ENCODE measurements around the gene PHF21A. TPM values are rescaled to one million over a fixed set of nuclear protein-coding genes. Genes with fewer than 3 reads are reported as not detected.

The PHF21A gene
- total and polyA plus RNA-seq, 2 of the 13 experiments (the other 11 are each of a cell fraction or from before 2014, with no cell fraction given) = 4.1 to 34.6 TPM

DNA sequence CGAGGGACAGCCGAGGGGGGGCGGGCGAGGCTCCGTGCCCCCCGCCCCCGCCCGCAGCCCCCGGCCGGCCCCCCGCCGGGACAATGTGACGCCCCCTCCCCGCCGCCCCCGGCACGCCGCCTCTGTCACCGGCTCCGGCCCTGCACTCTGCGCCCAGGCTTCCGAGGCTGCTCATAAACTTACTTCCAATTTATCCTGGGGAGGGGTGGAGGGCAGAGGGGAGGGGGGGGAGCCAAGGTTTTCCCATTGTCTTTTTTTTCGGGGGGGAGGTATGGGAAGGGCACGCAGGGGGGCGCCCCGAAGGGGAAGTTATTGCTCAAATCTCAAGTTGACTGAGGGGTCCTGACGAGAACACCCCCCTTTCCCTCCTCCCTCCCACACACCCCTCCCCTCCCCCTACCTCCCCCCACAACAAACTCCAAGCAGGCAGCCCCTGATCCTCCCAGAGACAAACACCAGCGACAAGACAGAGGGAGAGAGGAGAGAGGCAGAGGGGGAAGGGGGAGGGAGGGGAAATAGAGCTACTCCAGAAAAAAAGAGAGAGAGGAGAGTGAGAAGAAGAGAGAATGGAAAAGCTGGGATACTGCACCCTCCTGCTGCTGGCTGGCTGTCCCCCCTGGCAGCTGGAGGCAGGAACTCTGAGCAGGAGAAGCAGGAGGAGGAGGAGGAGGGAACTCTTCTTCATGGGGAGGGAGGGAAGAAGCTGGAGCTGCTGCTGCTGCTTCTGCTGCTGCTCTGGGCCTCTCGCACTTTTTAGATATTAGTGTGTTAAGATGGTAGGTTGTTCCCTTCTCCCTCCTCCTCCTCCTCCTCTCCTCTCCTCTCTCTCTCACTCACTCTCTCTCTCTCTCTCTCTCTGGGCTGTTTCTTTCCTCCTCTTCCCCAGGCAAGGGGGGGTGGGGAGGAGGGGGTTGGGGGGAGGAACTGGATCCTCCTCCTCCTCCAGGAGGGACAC lies 631 bp downstream of the PHF21A start (continued):
- no peak for TF ChIP-seq ZBTB39 (CRISPR knock-in tag; IDR thresholded peaks at IDR 0.05)
- TF ChIP-seq SAP130 (CRISPR knock-in tag; IDR thresholded peaks at IDR 0.05; ENCODE audit: low read depth) = 0 out of 2 replicates have a peak, but pooled peaks have one; percentile 4
- no peak for TF ChIP-seq KLF15 (CRISPR knock-in tag; IDR thresholded peaks at IDR 0.05; ENCODE audit: borderline replicate concordance)
- TF ChIP-seq NFIB (CRISPR knock-in tag; IDR thresholded peaks at IDR 0.05; ENCODE audit: borderline replicate concordance) = no peak
- TF ChIP-seq ZNF10 (CRISPR knock-in tag; IDR thresholded peaks at IDR 0.05; ENCODE audit: borderline replicate concordance, low read depth) = no peak
- no peak for TF ChIP-seq IRX3 (CRISPR knock-in tag; IDR thresholded peaks at IDR 0.05; ENCODE audit: borderline replicate concordance, low read depth)
- TF ChIP-seq ZSCAN12 (CRISPR knock-in tag; IDR thresholded peaks at IDR 0.05) = no peak
- TF ChIP-seq REST (IDR thresholded peaks at IDR 0.05; ENCODE audit: borderline replicate concordance in 1 of 2, low read depth in 1 of 2, low read length in 2 of 2) = no peak
- TF ChIP-seq, protein P1, sequence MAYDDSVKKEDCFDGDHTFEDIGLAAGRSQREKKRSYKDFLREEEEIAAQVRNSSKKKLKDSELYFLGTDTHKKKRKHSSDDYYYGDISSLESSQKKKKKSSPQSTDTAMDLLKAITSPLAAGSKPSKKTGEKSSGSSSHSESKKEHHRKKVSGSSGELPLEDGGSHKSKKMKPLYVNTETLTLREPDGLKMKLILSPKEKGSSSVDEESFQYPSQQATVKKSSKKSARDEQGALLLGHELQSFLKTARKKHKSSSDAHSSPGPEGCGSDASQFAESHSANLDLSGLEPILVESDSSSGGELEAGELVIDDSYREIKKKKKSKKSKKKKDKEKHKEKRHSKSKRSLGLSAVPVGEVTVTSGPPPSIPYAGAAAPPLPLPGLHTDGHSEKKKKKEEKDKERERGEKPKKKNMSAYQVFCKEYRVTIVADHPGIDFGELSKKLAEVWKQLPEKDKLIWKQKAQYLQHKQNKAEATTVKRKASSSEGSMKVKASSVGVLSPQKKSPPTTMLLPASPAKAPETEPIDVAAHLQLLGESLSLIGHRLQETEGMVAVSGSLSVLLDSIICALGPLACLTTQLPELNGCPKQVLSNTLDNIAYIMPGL (CRISPR knock-in tag; IDR thresholded peaks at IDR 0.05; ENCODE audit: borderline replicate concordance in 1 of 2, low read depth in 1 of 2) = no peak
- TF ChIP-seq CBX2 (IDR thresholded peaks at IDR 0.05; ENCODE audit: low read depth, low read length) = no peak
- no peak for TF ChIP-seq CBX2 (CRISPR knock-in tag; IDR thresholded peaks at IDR 0.05; ENCODE audit: low read depth)
- no peak for TF ChIP-seq KDM5B (CRISPR knock-in tag; IDR thresholded peaks at IDR 0.05; ENCODE audit: borderline replicate concordance)
- no peak for TF ChIP-seq MAFF (IDR thresholded peaks at IDR 0.05; ENCODE audit: low read depth, low read length)
- TF ChIP-seq ZBTB7A (CRISPR knock-in tag; IDR thresholded peaks at IDR 0.05) = no peak
- no peak for TF ChIP-seq MIXL1 (CRISPR knock-in tag; IDR thresholded peaks at IDR 0.05)
- TF ChIP-seq ZNF496 (CRISPR knock-in tag; IDR thresholded peaks at IDR 0.05; ENCODE audit: insufficient replicate concordance) = no peak
- TF ChIP-seq ZBTB49 (CRISPR knock-in tag; IDR thresholded peaks at IDR 0.05; ENCODE audit: borderline replicate concordance) = no peak
